Thyroid gland (tissue), 4 donors: ENCODE data around the gene PCDHGA4. TPM values are rescaled to one million over a fixed set of nuclear protein-coding genes. Genes with fewer than 3 reads are reported as not detected.

Source experiments
- DNase-seq, 2 donors: peaks; one replicate each; pipeline ENCODE4 v3.0.0-alpha.2; 2019
- H3K27ac ChIP-seq, 3 donors: fragments of 200-600 bp; sonication (generic); 1 replicate in 2 of 3; 2 replicates in 1 of 3; pipeline ENCODE4 v1.5.1; 2016 to 2019; ENCODE audit warnings: mild to moderate bottlenecking in 1 of 3, moderate library complexity in 1 of 3
- H3K27me3 ChIP-seq: fragments of 200-600 bp; sonication (generic); one replicate; pipeline ENCODE4 v1.5.1; 2019
- H3K36me3 ChIP-seq, 2 donors: fragments of 200-600 bp; sonication (generic); one replicate each; pipeline ENCODE4 v1.5.1; 2016 to 2019
- H3K4me1 ChIP-seq, 2 donors: fragments of 200-600 bp; sonication (generic); one replicate each; pipeline ENCODE4 v1.5.1; 2017 to 2019
- H3K4me3 ChIP-seq, 3 donors: fragments of 200-600 bp; sonication (generic); replicated peaks in 1 of 3; 1 replicate in 2 of 3; 2 replicates in 1 of 3; pipeline ENCODE4 v1.5.1; 2016; ENCODE audit warnings: mild to moderate bottlenecking in 1 of 3
- H3K9me3 ChIP-seq: fragments of 200-600 bp; sonication (generic); one replicate; pipeline ENCODE4 v1.5.1; 2017
- POLR2A ChIP-seq, 2 donors: fragments of 450-650 bp; IDR thresholded peaks; one replicate each; pipeline ENCODE4 v1.6.1; 2017; ENCODE audit warnings: antibody characterized with exemption in 2 of 2, mild to moderate bottlenecking in 2 of 2, moderate library complexity in 1 of 2
- WGBS, 2 donors: methylation state at CpG; one replicate each; pipeline ENCODE4 v1.1.5; 2017; 5-methylcytosine and 5-hydroxymethylcytosine counted together
- intact Hi-C: fragments of 100-400 bp; cut with DNase I; formaldehyde crosslinking; loops from one replicate; pipeline ENCODE4 v1.15.1; 2023
- total RNA-seq, 4 donors: library from RNA; depleted of rRNA; stranded (reverse); fragments of >200 nt; gene quantifications; one replicate each; pipeline ENCODE4 v1.2.3, GENCODE V29; 2016
- TF ChIP-seq, protein P1 (sequence below), 6 experiments: fragments of 200-600 bp in 3 of 6; fragments of 450-650 bp in 3 of 6; sonication (generic) in 3 of 6; IDR thresholded peaks; one replicate each; pipeline ENCODE4 v1.5.1; 2016 to 2019; ENCODE audit warnings: antibody characterized with exemption in 6 of 6, mild to moderate bottlenecking in 2 of 6, inconsistent platforms in 1 of 6, moderate library complexity in 1 of 6

Gene PCDHGA4
- total RNA-seq, 4 donors from 2014 or later, result 3.5 to 7.7 (median 4.4) TPM

DNA sequence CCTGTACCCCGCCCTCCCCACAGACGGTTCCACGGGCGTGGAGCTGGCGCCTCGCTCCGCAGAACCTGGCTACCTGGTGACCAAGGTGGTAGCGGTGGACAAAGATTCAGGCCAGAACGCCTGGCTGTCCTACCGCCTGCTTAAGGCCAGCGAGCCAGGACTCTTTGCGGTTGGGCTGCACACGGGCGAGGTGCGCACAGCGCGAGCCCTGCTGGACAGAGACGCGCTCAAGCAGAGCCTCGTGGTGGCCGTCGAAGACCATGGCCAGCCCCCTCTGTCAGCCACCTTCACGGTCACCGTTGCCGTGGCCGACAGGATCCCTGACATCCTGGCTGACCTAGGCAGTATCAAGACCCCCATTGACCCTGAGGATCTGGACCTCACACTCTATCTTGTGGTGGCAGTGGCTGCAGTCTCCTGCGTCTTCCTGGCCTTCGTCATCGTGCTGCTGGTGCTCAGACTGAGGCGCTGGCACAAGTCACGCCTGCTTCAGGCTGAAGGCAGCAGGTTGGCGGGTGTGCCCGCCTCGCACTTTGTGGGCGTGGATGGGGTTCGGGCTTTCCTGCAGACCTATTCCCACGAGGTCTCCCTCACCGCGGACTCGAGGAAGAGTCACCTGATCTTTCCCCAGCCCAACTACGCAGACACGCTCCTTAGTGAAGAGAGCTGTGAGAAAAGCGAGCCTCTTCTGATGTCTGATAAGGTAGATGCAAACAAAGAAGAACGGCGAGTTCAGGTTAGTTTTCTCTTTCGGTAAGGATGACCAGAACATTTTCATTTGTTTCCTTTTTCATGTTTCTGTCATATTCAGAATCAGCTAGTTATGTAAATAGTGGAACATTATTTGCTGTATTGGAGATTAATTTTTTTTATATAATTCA is 11.4 kb downstream of the PCDHGA4 start:
- H3K9me3 ChIP-seq, result peaks cover 4% of the 10 kb centered on the region
- DNase-seq, result no peak
- H3K4me1 ChIP-seq, result no peaks in the 10 kb centered on the region
- no peak overlapping the region for H3K4me3 ChIP-seq
- WGBS, 2 donors, result 30 to 38% methylated on average over 27 to 29 of the region's 46 CpGs
- H3K36me3 ChIP-seq, result no peaks in the 10 kb centered on the region
- TF ChIP-seq POLR2A (IDR thresholded peaks at IDR 0.05), result no peak
- TF ChIP-seq, protein P1, sequence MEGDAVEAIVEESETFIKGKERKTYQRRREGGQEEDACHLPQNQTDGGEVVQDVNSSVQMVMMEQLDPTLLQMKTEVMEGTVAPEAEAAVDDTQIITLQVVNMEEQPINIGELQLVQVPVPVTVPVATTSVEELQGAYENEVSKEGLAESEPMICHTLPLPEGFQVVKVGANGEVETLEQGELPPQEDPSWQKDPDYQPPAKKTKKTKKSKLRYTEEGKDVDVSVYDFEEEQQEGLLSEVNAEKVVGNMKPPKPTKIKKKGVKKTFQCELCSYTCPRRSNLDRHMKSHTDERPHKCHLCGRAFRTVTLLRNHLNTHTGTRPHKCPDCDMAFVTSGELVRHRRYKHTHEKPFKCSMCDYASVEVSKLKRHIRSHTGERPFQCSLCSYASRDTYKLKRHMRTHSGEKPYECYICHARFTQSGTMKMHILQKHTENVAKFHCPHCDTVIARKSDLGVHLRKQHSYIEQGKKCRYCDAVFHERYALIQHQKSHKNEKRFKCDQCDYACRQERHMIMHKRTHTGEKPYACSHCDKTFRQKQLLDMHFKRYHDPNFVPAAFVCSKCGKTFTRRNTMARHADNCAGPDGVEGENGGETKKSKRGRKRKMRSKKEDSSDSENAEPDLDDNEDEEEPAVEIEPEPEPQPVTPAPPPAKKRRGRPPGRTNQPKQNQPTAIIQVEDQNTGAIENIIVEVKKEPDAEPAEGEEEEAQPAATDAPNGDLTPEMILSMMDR (IDR thresholded peaks at IDR 0.05), result no peak
- H3K27ac ChIP-seq, result no peak overlapping the region
- intact Hi-C loops, result no loop called here
- H3K27me3 ChIP-seq, result no peaks in the 10 kb centered on the region

- no peaks in the 10 kb centered on the region for H3K36me3 ChIP-seq
- H3K9me3 ChIP-seq, result no peaks in the 10 kb centered on the region
- H3K27me3 ChIP-seq, result no peaks in the 10 kb centered on the region
- no peak for TF ChIP-seq POLR2A (IDR thresholded peaks at IDR 0.05)
- TF ChIP-seq, protein P1 (IDR thresholded peaks at IDR 0.05), result peak in 3 of 6 experiments; percentile 31 to 46 (median 36)
- WGBS, 2 donors, result 13 to 18% methylated on average over 32 of the region's 32 CpGs
- no peak within 1 kb of the TSS for H3K27ac ChIP-seq
- intact Hi-C loops, result no loop called here
- DNase-seq, result peak; percentile 50 to 56
- H3K4me3 ChIP-seq, result no peak within 1 kb of the TSS
- H3K4me1 ChIP-seq, result no peaks in the 10 kb centered on the region
Observed at GRCh38 chr5:141369994-141370848, 15.4 kb downstream of the PCDHGA4 start, which contains the start of gene PCDHGB3. Gene PCDHGB3, plus strand, starts transcription at chr5:141370242. Its CDS starts 153 bp downstream, at chr5:141370395.

DNA sequence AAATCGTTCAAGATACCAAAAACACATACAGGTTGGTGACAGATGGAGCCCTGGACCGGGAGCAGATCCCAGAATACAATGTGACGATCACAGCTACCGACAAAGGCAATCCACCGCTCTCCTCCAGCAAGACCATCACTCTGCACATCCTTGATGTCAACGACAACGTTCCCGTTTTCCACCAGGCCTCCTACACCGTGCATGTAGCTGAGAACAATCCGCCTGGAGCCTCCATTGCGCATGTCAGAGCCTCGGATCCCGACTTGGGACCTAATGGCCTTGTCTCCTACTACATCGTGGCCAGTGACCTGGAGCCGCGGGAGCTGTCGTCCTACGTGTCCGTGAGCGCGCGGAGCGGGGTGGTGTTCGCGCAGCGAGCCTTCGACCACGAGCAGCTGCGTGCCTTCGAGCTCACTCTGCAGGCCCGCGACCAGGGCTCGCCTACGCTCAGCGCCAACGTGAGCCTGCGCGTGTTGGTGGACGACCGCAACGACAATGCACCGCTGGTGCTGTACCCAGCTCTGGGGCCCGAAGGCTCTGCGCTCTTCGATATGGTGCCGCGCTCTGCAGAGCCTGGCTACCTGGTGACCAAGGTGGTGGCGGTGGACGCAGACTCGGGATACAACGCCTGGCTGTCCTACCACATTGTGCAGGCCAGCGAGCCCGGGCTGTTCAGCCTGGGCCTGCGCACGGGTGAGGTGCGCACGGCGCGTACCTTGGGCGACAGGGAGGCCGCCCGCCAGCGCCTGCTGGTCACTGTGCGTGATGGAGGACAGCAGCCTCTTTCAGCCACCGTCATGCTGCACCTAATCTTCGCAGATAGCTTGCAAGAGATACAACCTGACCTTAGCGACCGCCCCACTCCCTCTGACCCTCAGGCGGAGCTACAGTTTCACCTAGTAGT is 17.0 kb downstream of the PCDHGA4 start:
- no peaks in the 10 kb centered on the region for H3K27me3 ChIP-seq
- TF ChIP-seq, protein P1 (IDR thresholded peaks at IDR 0.05), result no peak
- TF ChIP-seq POLR2A (IDR thresholded peaks at IDR 0.05), result no peak
- intact Hi-C loops, result no loop called here
- no peaks in the 10 kb centered on the region for H3K4me1 ChIP-seq
- H3K4me3 ChIP-seq, result no peak overlapping the region
- H3K9me3 ChIP-seq, result no peaks in the 10 kb centered on the region
- H3K36me3 ChIP-seq, result no peaks in the 10 kb centered on the region
- 26 to 49% methylated on average over 19 to 45 of the region's 69 CpGs for WGBS, 2 donors
- no peak for DNase-seq
- no peak overlapping the region for H3K27ac ChIP-seq

DNA sequence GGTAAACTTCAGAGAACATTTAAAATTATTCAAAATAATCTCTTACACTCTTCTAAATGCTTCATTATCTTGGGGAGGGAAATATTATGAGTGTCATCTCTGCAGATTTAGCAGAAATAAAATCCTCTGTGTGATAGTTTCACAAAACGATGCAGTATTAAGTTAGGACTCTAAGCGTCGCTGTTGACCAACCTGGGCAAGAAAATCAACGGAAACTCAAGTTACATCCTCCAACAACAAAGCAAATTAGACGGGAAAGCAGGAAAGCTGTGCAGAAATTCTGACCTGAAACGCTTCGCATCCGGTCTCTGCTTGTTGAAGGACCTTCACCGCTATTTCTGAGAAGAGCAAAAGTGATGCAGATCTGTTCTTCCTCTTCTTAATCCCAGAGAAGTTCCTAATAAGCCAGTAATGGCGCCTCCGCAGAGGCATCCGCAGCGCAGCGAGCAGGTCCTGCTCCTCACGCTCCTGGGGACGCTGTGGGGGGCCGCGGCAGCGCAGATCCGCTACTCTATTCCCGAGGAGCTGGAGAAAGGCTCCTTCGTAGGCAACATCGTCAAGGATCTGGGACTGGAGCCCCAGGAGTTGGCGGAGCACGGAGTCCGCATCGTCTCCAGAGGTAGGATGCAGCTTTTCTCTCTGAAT is 19.0 kb downstream of the PCDHGA4 start, which contains the start of gene PCDHGA6:
Gene PCDHGA6 (plus strand): TSS at position 219 of the 645 bp plus-strand sequence. CDS start 193 bp downstream, at position 412.
- no peaks in the 10 kb centered on the region for H3K4me1 ChIP-seq
- intact Hi-C loops, result no loop called here
- 12 to 13% methylated on average over 12 to 27 of the region's 27 CpGs for WGBS, 2 donors
- no peak within 1 kb of the TSS for H3K4me3 ChIP-seq
- TF ChIP-seq POLR2A (IDR thresholded peaks at IDR 0.05), result no peak
- TF ChIP-seq, protein P1 (IDR thresholded peaks at IDR 0.05), result peak in 5 of 6 experiments; percentile 10 to 39 (median 15)
- no peak within 1 kb of the TSS for H3K27ac ChIP-seq
- DNase-seq, result no peak
- H3K27me3 ChIP-seq, result no peaks in the 10 kb centered on the region
- H3K9me3 ChIP-seq, result no peaks in the 10 kb centered on the region
- H3K36me3 ChIP-seq, result no peaks in the 10 kb centered on the region
